Fibroblast of pulmonary artery (primary cell): ENCODE results near the gene CASS4.

ENCODE experiments used
- DNase-seq: peaks from one replicate; pipeline ENCODE4 v3.0.0-alpha.2; 2010; ENCODE audit warnings: low read depth
- H3K4me3 ChIP-seq: replicated peaks from 2 replicates; pipeline ENCODE4 v1.5.1; 2011; ENCODE audit warnings: low read depth, mild to moderate bottlenecking, control low read depth, low read length, moderate library complexity
- CTCF ChIP-seq: IDR thresholded peaks from 2 replicates; pipeline ENCODE4 v1.5.1; 2011; ENCODE audit warnings: mild to moderate bottlenecking, control low read depth, low read length, inconsistent platforms; ENCODE audit errors: missing control alignments

The CASS4 gene

GRCh38 chr20:56414842-56415765 lies 3.0 kb downstream of the CASS4 start:
- no peak overlapping the region for H3K4me3 ChIP-seq
- peak; percentile 82 for DNase-seq
- no peak for TF ChIP-seq CTCF

GRCh38 chr20:56417402-56417801 lies 5.3 kb downstream of the CASS4 start:
- H3K4me3 ChIP-seq, result no peak overlapping the region
- no peak for DNase-seq
- no peak for TF ChIP-seq CTCF

GRCh38 chr20:56417911-56418310 lies 5.9 kb downstream of the CASS4 start:
- H3K4me3 ChIP-seq, result no peak overlapping the region
- no peak for DNase-seq
- no peak for TF ChIP-seq CTCF

- peak; percentile 35 for DNase-seq
- no peak for TF ChIP-seq CTCF
- H3K4me3 ChIP-seq, result no peak overlapping the region
Measured at GRCh38 chr20:56418385-56418861, 6.4 kb downstream of the CASS4 start.

GRCh38 chr20:56420028-56420427 lies 8.0 kb downstream of the CASS4 start:
- H3K4me3 ChIP-seq, result no peak overlapping the region
- no peak for TF ChIP-seq CTCF
- DNase-seq, result no peak

- H3K4me3 ChIP-seq, result no peak overlapping the region
- no peak for TF ChIP-seq CTCF
- DNase-seq, result no peak
Measured at GRCh38 chr20:56420940-56421688, 9.1 kb downstream of the CASS4 start.
